HG03039 (cell line): Measurements from ENCODE around the gene RTEL1.
A peak's percentile ranks its signal among the peaks of the same experiment; 100 is the strongest.
"Not testable (repeated sequence)": the region's sequence is repeated elsewhere in the genome, so short reads cannot be mapped to it uniquely, and the experiment has no call there.

Experiments used
- ATAC-seq: cut with Tn5 transposase; IDR thresholded peaks from one replicate; pipeline ENCODE4 v1.9.1; 2021; ENCODE audit warnings: mild to moderate bottlenecking, moderate library complexity; ENCODE audit not compliant: unreplicated experiment

The RTEL1 gene

DNA sequence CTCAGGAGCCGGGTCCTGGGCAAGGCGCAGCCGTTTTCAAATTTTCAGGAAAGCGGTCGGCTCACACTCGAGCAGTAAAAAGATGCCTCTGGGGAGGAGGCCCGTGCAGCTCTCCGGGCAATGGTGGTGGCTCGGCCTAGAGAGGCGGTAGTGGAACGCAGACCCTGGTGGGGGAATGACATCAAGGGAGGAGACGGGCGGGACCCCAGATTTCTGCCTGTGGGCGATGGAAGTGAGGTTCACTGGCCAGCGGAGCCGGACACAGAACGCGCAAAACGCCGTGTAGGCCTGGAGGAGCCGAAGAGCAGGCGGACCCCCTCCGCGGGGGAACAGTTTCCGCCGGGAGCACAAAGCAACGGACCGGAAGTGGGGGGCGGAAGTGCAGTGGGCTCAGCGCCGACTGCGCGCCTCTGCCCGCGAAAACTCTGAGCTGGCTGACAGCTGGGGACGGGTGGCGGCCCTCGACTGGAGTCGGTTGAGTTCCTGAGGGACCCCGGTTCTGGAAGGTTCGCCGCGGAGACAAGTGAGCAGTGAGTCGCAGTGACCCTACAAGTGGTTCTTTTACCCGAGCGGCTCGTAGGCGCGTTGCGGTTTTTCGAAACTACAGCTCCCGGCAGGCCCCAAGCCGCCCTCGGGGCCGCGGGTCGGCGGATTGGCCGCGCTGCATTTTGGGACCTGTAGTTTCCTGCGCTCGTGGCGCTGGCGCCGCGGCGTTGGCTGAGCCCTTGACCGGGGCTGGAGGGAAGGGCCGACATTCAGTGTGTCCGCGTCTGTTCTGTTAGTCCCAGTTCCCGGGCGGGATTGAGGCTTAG is at the start of gene RTEL1:
RTEL1 (plus strand) TSS at position 376 of the 812 bp plus-strand sequence. CDS start 1,091 bp downstream, outside the sequence.
- peak; percentile 77 for ATAC-seq

- ATAC-seq = no peak
These were observed 47.3 kb upstream of the RTEL1 start for GRCh38 chr20:63610581-63611435.

GRCh38 chr20:63611646-63612045 is 46.5 kb upstream of the RTEL1 start:
- ATAC-seq = no peak

GRCh38 chr20:63612276-63612931 is 45.7 kb upstream of the RTEL1 start:
- ATAC-seq = no peak

DNA sequence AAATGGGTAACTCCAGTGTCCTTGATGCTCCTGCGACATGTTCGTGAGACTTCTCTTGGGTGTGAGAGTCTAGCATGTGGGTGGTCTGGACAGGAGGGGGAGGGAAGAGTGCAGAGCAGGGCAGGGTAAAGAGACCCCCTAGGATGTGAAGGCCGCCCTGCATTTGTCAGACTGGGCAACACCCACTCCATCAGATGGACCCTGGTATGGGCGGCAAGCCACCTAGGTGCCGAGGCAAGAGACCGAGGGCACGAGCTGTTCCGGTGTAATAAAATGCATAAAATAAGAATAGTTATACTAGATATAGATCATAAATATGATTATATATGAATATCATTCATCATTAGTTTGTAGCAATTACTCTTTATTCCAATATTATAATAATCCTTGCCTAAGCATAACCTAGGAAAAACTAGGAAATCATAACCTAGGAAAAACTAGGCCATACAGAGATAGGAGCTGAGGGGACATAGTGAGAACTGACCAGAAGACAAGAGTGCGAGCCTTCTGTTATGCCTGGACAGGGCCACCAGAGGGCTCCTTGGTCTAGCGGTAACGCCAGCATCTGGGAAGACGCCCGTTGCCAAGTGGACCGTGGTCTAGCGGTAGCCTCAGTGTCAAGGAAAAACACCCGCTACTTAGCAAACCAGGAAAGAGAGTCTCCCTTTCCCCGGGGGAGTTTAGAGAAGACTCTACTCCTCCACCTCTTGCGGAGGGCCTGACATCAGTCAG is 44.1 kb upstream of the RTEL1 start:
- not testable (repeated sequence) for ATAC-seq

DNA sequence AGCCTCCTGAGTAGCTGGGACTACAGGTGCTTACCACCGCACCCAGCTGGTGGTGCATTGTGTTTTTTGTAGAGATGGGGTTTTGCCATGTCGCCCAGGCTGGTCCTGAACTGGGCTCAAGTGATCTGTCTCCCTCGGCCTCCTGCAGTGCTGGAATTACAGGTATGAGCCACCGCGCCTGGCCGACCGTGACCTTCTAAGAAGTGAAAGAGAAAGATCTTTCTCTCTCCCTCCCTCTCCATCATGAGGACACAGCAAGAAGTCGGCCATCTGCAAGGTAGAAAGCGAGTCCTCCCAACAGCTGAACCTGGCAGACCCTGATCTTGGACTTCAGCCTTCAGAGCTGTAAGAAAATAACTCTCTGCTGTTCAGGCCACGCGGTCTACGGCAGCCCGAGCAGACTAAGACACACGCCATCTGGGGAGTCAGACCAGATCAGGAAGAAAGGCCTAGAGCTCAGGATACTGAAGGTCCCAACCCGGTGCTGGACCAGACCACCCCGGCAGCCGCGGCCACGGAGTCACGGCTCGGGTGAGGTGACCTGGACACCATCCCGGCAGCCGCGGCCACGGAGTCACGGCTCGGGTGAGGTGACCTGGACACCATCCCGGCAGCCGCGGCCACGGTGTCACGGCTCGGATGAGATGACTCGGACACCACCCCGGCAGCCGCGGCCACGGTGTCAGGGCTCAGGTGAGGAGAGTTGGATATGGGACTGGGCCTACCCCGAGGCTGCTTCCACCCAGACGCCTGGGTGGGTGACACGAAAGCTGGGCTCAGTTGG is 40.8 kb upstream of the RTEL1 start:
- no peak for ATAC-seq

DNA sequence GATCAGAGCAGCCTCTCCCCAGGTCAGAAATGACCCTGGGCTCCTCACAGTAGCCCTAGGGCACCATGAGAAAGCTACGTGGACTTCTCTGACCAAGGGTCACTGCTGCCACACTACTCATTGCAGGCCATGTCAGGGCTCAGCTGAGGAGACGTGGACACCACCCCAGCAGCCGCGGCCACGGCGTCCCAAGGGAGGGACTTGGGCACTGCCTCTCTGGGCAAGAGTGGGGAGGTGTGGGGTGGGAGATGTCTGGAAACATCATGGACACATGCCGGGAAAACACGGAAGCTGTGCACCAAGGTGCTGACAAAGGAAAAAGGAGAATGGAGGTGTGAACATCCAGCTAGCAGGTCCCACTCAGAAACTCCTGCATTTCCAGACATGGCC is 40.2 kb upstream of the RTEL1 start:
- no peak for ATAC-seq

DNA sequence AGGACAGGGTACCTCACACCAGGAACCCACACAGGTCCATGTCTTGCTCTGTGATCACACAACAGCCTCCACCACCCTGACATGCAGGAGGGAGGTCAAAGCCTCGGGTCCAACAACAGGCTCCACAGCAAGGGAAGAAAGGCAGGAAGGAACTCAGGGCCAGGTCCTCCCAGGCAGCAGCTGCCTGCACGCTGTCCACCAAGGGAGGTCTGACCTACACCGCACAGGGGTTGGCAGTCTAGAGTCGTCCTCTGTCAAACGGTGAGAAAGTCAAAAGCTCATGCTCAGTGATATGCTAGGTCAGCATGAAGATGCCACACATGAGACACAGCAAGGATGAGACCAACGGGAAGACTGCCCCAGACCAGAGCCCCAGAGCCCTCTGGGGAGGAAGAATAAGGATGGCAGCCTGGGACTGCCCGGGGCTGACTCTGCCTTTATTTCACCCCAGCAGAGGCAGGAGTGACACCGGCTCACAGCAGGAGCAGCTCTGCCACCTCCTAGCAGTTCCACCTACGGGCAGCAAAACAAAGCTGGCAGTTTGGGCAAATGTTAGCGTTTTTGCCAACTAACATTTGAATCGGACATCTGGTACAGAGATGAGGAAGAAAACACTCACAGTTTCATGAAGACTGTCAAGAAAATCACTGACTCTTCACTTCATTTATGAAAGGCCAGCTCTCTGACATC is 39.7 kb upstream of the RTEL1 start:
- no peak for ATAC-seq

DNA sequence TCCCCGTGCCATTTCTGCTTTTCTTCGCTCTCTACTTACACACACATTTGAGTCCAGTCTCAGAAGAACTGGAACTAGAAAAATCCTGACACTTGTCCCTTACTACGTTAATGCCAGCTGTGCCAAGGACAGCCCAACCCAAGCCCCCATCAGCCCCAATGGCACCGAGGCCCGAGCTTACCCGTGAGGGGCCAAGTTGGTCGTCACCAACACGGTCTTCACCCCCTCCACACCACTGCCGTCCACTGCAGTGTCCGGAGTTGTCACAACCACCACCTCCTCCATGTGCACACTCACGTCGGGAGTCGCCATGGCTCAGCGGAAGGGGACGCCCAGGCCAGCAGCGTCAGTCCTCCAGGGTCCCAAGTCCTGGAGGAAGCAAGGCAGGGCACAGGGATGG is 39.0 kb upstream of the RTEL1 start:
- ATAC-seq = no peak

DNA sequence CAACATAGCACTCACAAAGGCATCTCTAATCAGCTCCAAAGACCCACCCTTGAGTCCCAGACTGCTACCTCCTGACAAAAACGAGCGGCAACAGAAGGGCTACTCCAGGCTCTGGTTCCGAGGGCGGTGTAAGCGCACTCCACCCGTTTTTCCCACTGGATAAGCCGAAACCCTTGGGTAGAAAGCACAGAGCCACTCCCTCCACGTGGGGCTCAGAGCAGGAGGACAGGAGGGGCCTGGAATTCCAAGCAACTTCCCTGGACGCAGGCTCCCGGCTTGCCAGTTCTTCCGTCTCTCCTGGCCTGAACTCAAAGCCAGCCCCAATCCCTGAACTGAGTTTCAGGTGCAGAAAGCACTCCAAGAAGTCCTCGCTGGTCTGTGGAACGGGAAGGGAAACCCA is 38.6 kb upstream of the RTEL1 start:
- no peak for ATAC-seq

DNA sequence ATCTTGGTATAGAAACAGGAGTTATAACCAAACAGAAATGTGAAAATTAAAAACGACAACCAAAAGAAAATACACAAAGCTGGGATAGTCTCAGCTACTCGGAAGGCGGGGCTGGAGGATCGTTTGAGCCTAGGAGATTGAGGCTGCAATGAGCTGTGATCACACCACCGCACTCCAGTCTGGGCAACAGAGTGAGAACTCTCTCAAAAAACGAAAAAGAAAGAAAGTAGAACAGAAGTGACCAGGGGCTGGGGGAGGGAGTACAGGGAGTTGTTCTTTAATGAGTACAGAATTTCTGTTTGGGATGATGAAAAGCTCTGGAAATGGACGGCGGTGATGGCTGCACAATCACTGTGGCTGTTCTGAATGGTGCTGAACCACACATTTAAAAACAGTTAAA is 37.1 kb upstream of the RTEL1 start:
- ATAC-seq = no peak

DNA sequence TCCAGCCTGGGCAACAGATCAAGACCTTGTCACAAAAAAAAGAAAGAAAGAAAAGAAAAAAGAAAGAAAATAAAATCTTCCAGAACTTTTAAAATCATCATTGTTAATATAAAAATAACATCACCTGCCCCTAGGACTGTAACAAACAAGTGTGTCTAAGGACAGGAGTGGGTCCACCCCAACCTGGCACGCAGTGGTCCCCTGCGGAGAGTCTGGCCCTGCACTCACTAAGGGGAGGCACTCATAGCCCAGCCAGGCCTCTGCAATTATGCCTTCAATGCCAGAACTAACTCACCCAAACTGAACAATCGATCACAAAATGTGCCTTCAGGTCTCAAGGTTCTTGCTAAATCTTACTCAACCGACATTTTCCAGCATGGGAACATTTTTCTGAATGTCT is 36.0 kb upstream of the RTEL1 start:
- no peak for ATAC-seq

GRCh38 chr20:63622732-63623131 is 35.4 kb upstream of the RTEL1 start:
- no peak for ATAC-seq

- no peak for ATAC-seq
These were observed 33.6 kb upstream of the RTEL1 start for GRCh38 chr20:63624486-63624885.

DNA sequence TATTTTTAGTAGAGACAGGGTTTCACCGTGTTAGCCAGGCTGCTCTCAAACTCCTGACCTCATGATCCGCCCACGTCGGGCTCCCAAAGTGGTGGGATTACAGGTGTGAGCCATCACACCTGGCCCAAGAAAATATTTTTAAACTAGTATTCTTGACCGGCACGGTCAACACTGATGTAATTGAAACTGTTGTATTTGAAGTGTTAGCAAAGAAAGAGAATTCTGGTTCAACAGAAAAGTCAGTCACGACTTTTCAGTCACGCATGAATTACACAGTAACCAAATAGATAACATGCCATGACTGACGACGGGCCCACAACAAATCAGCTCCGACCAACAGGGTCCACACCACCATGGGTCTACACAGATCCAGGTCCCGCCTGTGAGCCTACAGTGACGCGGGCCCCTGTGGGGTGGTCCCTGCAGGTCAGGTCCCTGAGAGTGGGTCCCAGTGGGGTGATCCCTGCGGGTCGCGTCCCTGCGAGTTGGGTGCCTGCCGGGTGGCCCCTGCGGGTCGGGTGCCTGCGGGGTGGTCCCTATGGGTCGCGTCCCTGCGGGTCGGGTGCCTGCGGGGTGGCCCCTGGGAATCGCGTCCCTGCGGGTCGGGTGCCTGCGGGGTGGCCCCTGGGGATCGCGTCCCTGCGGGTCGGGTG is 32.2 kb upstream of the RTEL1 start:
- no peak for ATAC-seq

DNA sequence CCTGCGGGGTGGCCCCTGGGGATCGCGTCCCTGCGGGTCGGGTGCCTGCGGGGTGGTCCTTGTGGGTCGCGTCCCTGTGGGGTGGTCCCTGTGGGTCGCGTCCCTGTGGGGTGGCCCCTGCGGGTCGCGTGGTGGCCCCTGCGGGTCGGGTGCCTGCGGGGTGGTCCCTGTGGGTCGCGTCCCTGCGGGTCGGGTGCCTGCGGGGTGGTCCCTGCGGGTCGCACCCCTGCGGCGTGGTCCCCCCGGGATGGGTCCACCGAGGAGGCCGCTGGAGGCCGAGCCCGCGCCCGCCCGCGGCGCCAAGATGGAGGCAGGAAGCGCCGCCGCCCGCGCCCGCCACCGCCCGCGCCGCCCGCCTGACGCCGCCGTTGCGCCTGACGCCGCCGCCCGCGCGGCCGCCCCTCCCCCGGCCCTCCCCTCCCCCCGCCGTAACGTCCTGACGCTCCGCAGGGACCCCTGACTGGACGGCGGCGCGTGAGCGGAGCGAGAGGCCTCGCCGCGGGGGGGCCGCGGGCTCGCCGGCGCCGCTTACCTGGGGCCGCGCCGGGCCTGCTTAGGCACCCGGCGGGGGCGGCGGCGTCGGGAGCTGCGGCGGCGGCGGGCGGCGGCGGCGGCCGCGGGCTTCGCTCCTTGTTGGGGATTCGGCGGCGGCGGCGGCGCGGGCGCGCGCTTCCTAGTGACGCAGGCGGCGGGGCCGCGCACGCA is 31.5 kb upstream of the RTEL1 start, which contains the start of gene GMEB2:
GMEB2 (minus strand) TSS at position 678 of the 705 bp plus-strand sequence. CDS start 7,704 bp downstream, outside the sequence.
- peak; percentile 40 for ATAC-seq

DNA sequence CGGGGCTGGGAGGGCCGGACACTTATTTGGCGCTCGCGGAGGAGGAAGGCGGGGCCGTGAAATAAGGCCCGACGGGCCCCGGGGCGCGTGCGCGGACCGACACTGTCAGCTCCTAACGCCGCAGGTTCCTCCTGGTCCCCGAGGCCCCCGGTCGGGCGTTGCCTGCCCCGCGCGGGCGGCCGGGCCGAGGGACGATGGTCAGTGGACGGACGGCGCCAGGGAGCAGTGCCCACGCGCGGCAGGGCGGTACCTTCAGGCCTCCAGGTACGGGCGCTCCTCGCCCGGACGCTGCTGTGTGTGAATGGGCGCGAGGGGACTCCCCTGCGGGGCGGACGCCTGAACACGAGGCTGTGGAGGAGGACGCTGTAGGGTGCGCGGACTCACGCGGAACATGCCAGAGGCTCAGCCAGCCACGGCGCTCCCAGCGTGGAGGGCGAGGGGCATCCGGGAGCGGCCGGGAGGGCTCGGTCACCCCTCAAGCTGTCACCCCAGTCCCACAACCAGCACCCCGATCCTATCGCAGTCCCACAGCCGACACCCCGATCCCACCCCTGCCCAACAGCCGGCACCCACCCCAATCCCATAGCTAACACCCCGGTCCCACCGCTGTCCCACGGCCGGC is 30.9 kb upstream of the RTEL1 start:
- peak; percentile 73 for ATAC-seq

- ATAC-seq = no peak
These were observed 30.3 kb upstream of the RTEL1 start for GRCh38 chr20:63627751-63628245.
